ACC112 (cell line): ENCODE results near the gene NOTCH1.

Experiments
- H2AFZ ChIP-seq: fragments of 200-600 bp; sonication (generic); one replicate; pipeline ENCODE4 v1.6.0; 2017; ENCODE audit warnings: antibody characterized with exemption, low read length; ENCODE audit not compliant: unreplicated experiment
- H3K27ac ChIP-seq: fragments of 200-600 bp; sonication (generic); 2 replicates; pipeline ENCODE4 v1.5.1; 2014; ENCODE audit warnings: low read depth, mild to moderate bottlenecking, antibody characterized with exemption, low read length, moderate library complexity
- H3K27me3 ChIP-seq: fragments of 200-600 bp; sonication (generic); 2 replicates; pipeline ENCODE4 v1.6.1; 2014; ENCODE audit warnings: mild to moderate bottlenecking, antibody characterized with exemption, low read length, moderate library complexity, mixed read lengths; ENCODE audit not compliant: insufficient read depth
- H3K36me3 ChIP-seq: fragments of 200-600 bp; sonication (generic); 2 replicates; pipeline ENCODE4 v1.6.1; 2016; ENCODE audit warnings: mild to moderate bottlenecking, antibody characterized with exemption, low read length, moderate library complexity, mixed read lengths; ENCODE audit not compliant: insufficient read depth
- H3K4me1 ChIP-seq: fragments of 200-600 bp; sonication (generic); one replicate; pipeline ENCODE4 v1.6.1; 2016; ENCODE audit warnings: low read length, mixed read lengths; ENCODE audit not compliant: insufficient read depth, unreplicated experiment, control insufficient read depth
- H3K4me3 ChIP-seq: fragments of 200-600 bp; sonication (generic); 2 replicates; pipeline ENCODE4 v1.5.1; 2014; ENCODE audit warnings: mild to moderate bottlenecking, low read depth, low read length
- H3K79me2 ChIP-seq: fragments of 200-600 bp; sonication (generic); one replicate; pipeline ENCODE4 v1.6.0; 2016; ENCODE audit warnings: low read length; ENCODE audit not compliant: control insufficient read depth, unreplicated experiment, insufficient read depth

NOTCH1 gene

DNA sequence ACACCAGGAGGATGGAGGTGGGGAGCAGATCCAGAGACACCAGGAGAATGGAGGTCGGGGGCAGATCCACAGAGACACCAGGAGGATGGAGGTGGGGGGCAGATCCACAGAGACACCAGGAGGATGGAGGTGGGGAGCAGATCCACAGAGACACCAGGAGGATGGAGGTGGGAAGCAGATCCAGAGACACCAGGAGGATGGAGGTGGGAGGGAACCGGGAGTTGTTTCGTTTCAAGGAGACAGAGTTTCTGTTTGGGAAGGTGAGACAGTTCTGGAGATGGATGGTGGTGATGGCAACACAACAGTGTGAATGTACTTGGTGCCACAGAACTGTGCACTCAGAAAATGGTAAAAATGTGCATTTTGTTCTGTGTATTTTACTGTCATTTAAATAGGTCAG, 97.2 kb downstream of the NOTCH1 start:
- H3K27ac ChIP-seq: no peak overlapping the region
- no peaks in the 10 kb centered on the region for H3K27me3 ChIP-seq
- H3K4me1 ChIP-seq: no peaks in the 10 kb centered on the region
- peaks cover 22% of the 10 kb centered on the region for H3K36me3 ChIP-seq
- no peak overlapping the region for H3K4me3 ChIP-seq
- no peak overlapping the region for H2AFZ ChIP-seq
- no peaks in the 10 kb centered on the region for H3K79me2 ChIP-seq

- H3K79me2 ChIP-seq: no peaks in the 10 kb centered on the region
- H3K4me1 ChIP-seq: no peaks in the 10 kb centered on the region
- H3K36me3 ChIP-seq: peaks cover 16% of the 10 kb centered on the region
- H3K27me3 ChIP-seq: no peaks in the 10 kb centered on the region
- no peak overlapping the region for H3K27ac ChIP-seq
- no peak overlapping the region for H3K4me3 ChIP-seq
- H2AFZ ChIP-seq: no peak overlapping the region
Measured at GRCh38 chr9:136447173-136447778, 98.6 kb downstream of the NOTCH1 start.

- no peak overlapping the region for H3K27ac ChIP-seq
- peaks cover 16% of the 10 kb centered on the region for H3K36me3 ChIP-seq
Measured at GRCh38 chr9:136445799-136446198, 100.0 kb downstream of the NOTCH1 start.

More at GRCh38 chr9:136445799-136446198, 100.0 kb downstream of the NOTCH1 start:
- no peak overlapping the region for H2AFZ ChIP-seq
- H3K79me2 ChIP-seq: no peaks in the 10 kb centered on the region
- no peak overlapping the region for H3K4me3 ChIP-seq
- no peaks in the 10 kb centered on the region for H3K27me3 ChIP-seq
- no peaks in the 10 kb centered on the region for H3K4me1 ChIP-seq
